ENCODE data around the gene CANT1. TPM values are rescaled to one million over a fixed set of nuclear protein-coding genes. Genes with fewer than 3 reads are reported as not detected.

CANT1 gene
- total and polyA plus RNA-seq, 9 of the 15 experiments (the other 6 are each of a cell fraction or from before 2014, with no cell fraction given) = 2.7 to 66.4 (median 22.5) TPM

GRCh38 chr17:78961571-78961970 is 48.0 kb downstream of the CANT1 start:
- peaks cover 5 to 7% of the 10 kb centered on the region in 2 experiments; a peak in 4 of 5 replicates for H3K4me1 ChIP-seq (replicated peaks in 1 of 2; ENCODE audit: control insufficient read depth in 2 of 2, insufficient read depth in 2 of 2, low read length in 2 of 2)
- TF ChIP-seq RBM34 (IDR thresholded peaks at IDR 0.05; ENCODE audit: borderline replicate concordance, insufficient read depth, low read length) (no peak), RBBP5 (IDR thresholded peaks at IDR 0.05; ENCODE audit: borderline replicate concordance, insufficient read depth, low read length, poor library complexity, severe bottlenecking) (no peak), XRCC5 (IDR thresholded peaks at IDR 0.05; ENCODE audit: low read depth, low read length) (no peak), SREBF1 (IDR thresholded peaks at IDR 0.05; ENCODE audit: borderline replicate concordance, low read depth, low read length) (no peak), COPS2 (conservative IDR thresholded peaks at IDR 0.05) (no peak), CHD4 (IDR thresholded peaks at IDR 0.05; ENCODE audit: insufficient read depth, insufficient replicate concordance, low read depth, low read length, poor library complexity, severe bottlenecking) (no peak), POLR2AphosphoS2 (IDR thresholded peaks at IDR 0.05; ENCODE audit: low read length) (no peak), BCL6 (CRISPR knock-in tag; IDR thresholded peaks at IDR 0.05) (no peak), FOXO4 (CRISPR knock-in tag; IDR thresholded peaks at IDR 0.05) (no peak), ZSCAN32 (CRISPR knock-in tag; IDR thresholded peaks at IDR 0.05) (no peak), LCOR (CRISPR knock-in tag; IDR thresholded peaks at IDR 0.05) (no peak), TEAD2 (tag; IDR thresholded peaks at IDR 0.05) (no peak), PHF8 (IDR thresholded peaks at IDR 0.05; ENCODE audit: borderline replicate concordance, low read length) (no peak), MXI1 (IDR thresholded peaks at IDR 0.05; ENCODE audit: low read depth, low read length) (no peak), SAFB (IDR thresholded peaks at IDR 0.05; ENCODE audit: borderline replicate concordance, low read depth, low read length) (no peak), ZNF551 (CRISPR knock-in tag; IDR thresholded peaks at IDR 0.05) (no peak)
- TF ChIP-seq, protein P1, sequence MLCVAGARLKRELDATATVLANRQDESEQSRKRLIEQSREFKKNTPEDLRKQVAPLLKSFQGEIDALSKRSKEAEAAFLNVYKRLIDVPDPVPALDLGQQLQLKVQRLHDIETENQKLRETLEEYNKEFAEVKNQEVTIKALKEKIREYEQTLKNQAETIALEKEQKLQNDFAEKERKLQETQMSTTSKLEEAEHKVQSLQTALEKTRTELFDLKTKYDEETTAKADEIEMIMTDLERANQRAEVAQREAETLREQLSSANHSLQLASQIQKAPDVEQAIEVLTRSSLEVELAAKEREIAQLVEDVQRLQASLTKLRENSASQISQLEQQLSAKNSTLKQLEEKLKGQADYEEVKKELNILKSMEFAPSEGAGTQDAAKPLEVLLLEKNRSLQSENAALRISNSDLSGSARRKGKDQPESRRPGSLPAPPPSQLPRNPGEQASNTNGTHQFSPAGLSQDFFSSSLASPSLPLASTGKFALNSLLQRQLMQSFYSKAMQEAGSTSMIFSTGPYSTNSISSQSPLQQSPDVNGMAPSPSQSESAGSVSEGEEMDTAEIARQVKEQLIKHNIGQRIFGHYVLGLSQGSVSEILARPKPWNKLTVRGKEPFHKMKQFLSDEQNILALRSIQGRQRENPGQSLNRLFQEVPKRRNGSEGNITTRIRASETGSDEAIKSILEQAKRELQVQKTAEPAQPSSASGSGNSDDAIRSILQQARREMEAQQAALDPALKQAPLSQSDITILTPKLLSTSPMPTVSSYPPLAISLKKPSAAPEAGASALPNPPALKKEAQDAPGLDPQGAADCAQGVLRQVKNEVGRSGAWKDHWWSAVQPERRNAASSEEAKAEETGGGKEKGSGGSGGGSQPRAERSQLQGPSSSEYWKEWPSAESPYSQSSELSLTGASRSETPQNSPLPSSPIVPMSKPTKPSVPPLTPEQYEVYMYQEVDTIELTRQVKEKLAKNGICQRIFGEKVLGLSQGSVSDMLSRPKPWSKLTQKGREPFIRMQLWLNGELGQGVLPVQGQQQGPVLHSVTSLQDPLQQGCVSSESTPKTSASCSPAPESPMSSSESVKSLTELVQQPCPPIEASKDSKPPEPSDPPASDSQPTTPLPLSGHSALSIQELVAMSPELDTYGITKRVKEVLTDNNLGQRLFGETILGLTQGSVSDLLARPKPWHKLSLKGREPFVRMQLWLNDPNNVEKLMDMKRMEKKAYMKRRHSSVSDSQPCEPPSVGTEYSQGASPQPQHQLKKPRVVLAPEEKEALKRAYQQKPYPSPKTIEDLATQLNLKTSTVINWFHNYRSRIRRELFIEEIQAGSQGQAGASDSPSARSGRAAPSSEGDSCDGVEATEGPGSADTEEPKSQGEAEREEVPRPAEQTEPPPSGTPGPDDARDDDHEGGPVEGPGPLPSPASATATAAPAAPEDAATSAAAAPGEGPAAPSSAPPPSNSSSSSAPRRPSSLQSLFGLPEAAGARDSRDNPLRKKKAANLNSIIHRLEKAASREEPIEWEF (CRISPR knock-in tag; IDR thresholded peaks at IDR 0.05) = no peak

More at GRCh38 chr17:78961571-78961970, 48.0 kb downstream of the CANT1 start:
- Histone ChIP-seq H3K4me3 (no peak overlapping the region), H3K27ac (ENCODE audit: extremely low read depth, low read depth, low read length) (no peak overlapping the region), H3K9me1 (ENCODE audit: control insufficient read depth, insufficient read depth, low read length) (no peaks in the 10 kb centered on the region), H3K36me3 (ENCODE audit: control insufficient read depth, insufficient read depth, low read length) (no peaks in the 10 kb centered on the region), H3K79me2 (ENCODE audit: control insufficient read depth, insufficient read depth, low read length) (no peaks in the 10 kb centered on the region), H3K4me2 (ENCODE audit: insufficient read depth, low read length) (no peak overlapping the region), H4K20me1 (replicated peaks; ENCODE audit: control insufficient read depth, insufficient read depth, low read length) (peaks cover 16% of the 10 kb centered on the region), H3K9ac (ENCODE audit: insufficient read depth in 1 of 2, low read depth in 2 of 2, low read length in 2 of 2) (no peak overlapping the region), H2AFZ (ENCODE audit: low read depth, low read length) (no peak overlapping the region), H3K27me3 (ENCODE audit: control insufficient read depth in 2 of 2, insufficient read depth in 2 of 2, low read length in 2 of 2) (peaks cover 32 to 80% of the 10 kb centered on the region in 2 experiments), H3K9me3 (replicated peaks; ENCODE audit: control insufficient read depth, insufficient read depth, low read depth, low read length) (no peaks in the 10 kb centered on the region)
- no peak for FAIRE-seq
- no peak for ATAC-seq
- in situ Hi-C loops (cut with MboI) = no loop called here
- CTCF ChIA-PET (ENCODE audit: low intra/inter-chr PET ratio) = no interaction called here
- WGBS (ENCODE audit: insufficient coverage, low coverage, missing lambda C conversion rate) = 9% methylated on average over 4 of the region's 4 CpGs
- intact Hi-C loops (cut with micrococcal nuclease) = no loop called here
- POLR2A ChIA-PET = interaction anchor here (0.6 kb wide), 1 partner anchor 15 kb away, joined by 3 read pairs; no protein-coding TSS in a partner anchor
- DNase-seq (ENCODE audit: extremely low read depth in 1 of 4, low spot score in 3 of 4) = no peak
- no TSS peak for BruUV-seq (replicated peaks)
